Activated T-cell treated with anti-CD3 and anti-CD28 coated beads, Interleukin-2, amount 50 U/mL, for 4 hours (primary cell): ENCODE results near the gene OVCH1. TPM values are rescaled to one million over a fixed set of nuclear protein-coding genes. Genes with fewer than 3 reads are reported as not detected.

Source experiments
- ATAC-seq, 2 donors: fragments of 200-7000 bp; cut with Tn5 transposase; one replicate each; pipeline ENCODE4 v1.10.0; 2021
- DNase-seq: peaks from one replicate; pipeline ENCODE4 v3.0.0-alpha.2; 2020
- H3K27me3 Mint-ChIP-seq: one replicate; pipeline ENCODE4 v1.8.0; 2021; ENCODE audit warnings: low read depth, mixed read lengths
- H3K36me3 Mint-ChIP-seq: one replicate; pipeline ENCODE4 v1.8.0; 2022; ENCODE audit warnings: mixed read lengths; ENCODE audit not compliant: insufficient read depth
- H3K4me1 Mint-ChIP-seq: one replicate; pipeline ENCODE4 v1.8.0; 2021; ENCODE audit warnings: low read depth, mixed read lengths
- H3K4me3 Mint-ChIP-seq: one replicate; pipeline ENCODE4 v1.8.0; 2021; ENCODE audit warnings: mild to moderate bottlenecking, moderate library complexity, mixed read lengths
- H3K9me3 Mint-ChIP-seq: one replicate; pipeline ENCODE4 v1.8.0; 2021; ENCODE audit warnings: mixed read lengths
- total RNA-seq, 3 donors: library from RNA; stranded (reverse); gene quantifications; one replicate each; pipeline ENCODE4 v1.2.1, GENCODE V29; 2021

The OVCH1 gene
- total RNA-seq, 3 donors from 2014 or later = not detected

DNA sequence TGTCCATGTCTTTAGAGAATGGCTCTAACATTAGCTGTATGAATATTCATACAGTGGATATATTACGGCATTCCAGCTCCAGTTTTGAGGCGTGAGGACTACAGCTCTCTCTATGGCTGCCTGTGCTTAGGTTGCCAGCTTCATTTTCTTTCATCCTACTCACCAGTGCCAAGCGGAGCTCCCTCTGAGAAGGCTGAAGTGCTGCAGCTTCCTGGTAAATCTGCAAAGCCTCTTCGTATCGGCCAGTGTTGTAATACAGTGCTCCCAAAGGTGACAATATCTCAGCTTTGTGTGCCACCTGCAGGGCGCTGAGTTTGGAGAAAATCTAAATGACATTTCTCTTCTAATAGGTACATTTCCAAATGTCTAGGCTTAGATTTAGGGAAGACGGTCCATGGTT is 19.8 kb upstream of the OVCH1 start:
- no peak overlapping the region for H3K4me3 Mint-ChIP-seq
- H3K27me3 Mint-ChIP-seq = peaks cover 15% of the 10 kb centered on the region
- H3K9me3 Mint-ChIP-seq = no peaks in the 10 kb centered on the region
- no peaks in the 10 kb centered on the region for H3K4me1 Mint-ChIP-seq
- no peak for ATAC-seq
- no peaks in the 10 kb centered on the region for H3K36me3 Mint-ChIP-seq
- no peak for DNase-seq

- Mint-ChIP-seq H3K4me3 (no peak overlapping the region), H3K4me1 (no peaks in the 10 kb centered on the region), H3K36me3 (no peaks in the 10 kb centered on the region), H3K27me3 (peaks cover 15% of the 10 kb centered on the region), H3K9me3 (no peaks in the 10 kb centered on the region)
- DNase-seq (no peak), ATAC-seq (no peak)
Observed at GRCh38 chr12:29516431-29516875, 19.0 kb upstream of the OVCH1 start.

- no peaks in the 10 kb centered on the region for H3K36me3 Mint-ChIP-seq
- ATAC-seq (no peak), DNase-seq (no peak)
- H3K4me1 Mint-ChIP-seq = no peaks in the 10 kb centered on the region
- no peak overlapping the region for H3K4me3 Mint-ChIP-seq
- no peaks in the 10 kb centered on the region for H3K9me3 Mint-ChIP-seq
- H3K27me3 Mint-ChIP-seq = peaks cover 21% of the 10 kb centered on the region
Observed at GRCh38 chr12:29510591-29511185, 13.2 kb upstream of the OVCH1 start.

- no peak overlapping the region for H3K4me3 Mint-ChIP-seq
- no peak for ATAC-seq
- DNase-seq = no peak
- no peaks in the 10 kb centered on the region for H3K36me3 Mint-ChIP-seq
- no peaks in the 10 kb centered on the region for H3K9me3 Mint-ChIP-seq
- peaks cover 14% of the 10 kb centered on the region for H3K27me3 Mint-ChIP-seq
- no peaks in the 10 kb centered on the region for H3K4me1 Mint-ChIP-seq
Observed at GRCh38 chr12:29509503-29509902, 12.0 kb upstream of the OVCH1 start.

GRCh38 chr12:29508949-29509348 is 11.5 kb upstream of the OVCH1 start:
- Mint-ChIP-seq H3K4me3 (no peak overlapping the region), H3K27me3 (peaks cover 11% of the 10 kb centered on the region)

GRCh38 chr12:29505122-29505521 is 7.6 kb upstream of the OVCH1 start:
- no peak overlapping the region for H3K4me3 Mint-ChIP-seq
- H3K9me3 Mint-ChIP-seq = no peaks in the 10 kb centered on the region
- no peaks in the 10 kb centered on the region for H3K4me1 Mint-ChIP-seq
- ATAC-seq (no peak), DNase-seq (no peak)
- H3K27me3 Mint-ChIP-seq = peaks cover 6% of the 10 kb centered on the region
- H3K36me3 Mint-ChIP-seq = no peaks in the 10 kb centered on the region

More at GRCh38 chr12:29508949-29509348, 11.5 kb upstream of the OVCH1 start:
- Mint-ChIP-seq H3K4me1 (no peaks in the 10 kb centered on the region), H3K9me3 (no peaks in the 10 kb centered on the region), H3K36me3 (no peaks in the 10 kb centered on the region)
- no peak for ATAC-seq
- DNase-seq = no peak

- no peak overlapping the region for H3K4me3 Mint-ChIP-seq
- H3K36me3 Mint-ChIP-seq = no peaks in the 10 kb centered on the region
- H3K9me3 Mint-ChIP-seq = no peaks in the 10 kb centered on the region
- DNase-seq (no peak), ATAC-seq (no peak)
- H3K4me1 Mint-ChIP-seq = no peaks in the 10 kb centered on the region
- H3K27me3 Mint-ChIP-seq = peaks cover 2% of the 10 kb centered on the region
Observed at GRCh38 chr12:29503283-29503682, 5.8 kb upstream of the OVCH1 start.

- Mint-ChIP-seq H3K36me3 (no peaks in the 10 kb centered on the region), H3K27me3 (peaks cover 10% of the 10 kb centered on the region), H3K4me1 (no peaks in the 10 kb centered on the region), H3K4me3 (no peak overlapping the region), H3K9me3 (no peaks in the 10 kb centered on the region)
- ATAC-seq (no peak), DNase-seq (no peak)
Observed at GRCh38 chr12:29499235-29499634, 1.7 kb upstream of the OVCH1 start.

DNA sequence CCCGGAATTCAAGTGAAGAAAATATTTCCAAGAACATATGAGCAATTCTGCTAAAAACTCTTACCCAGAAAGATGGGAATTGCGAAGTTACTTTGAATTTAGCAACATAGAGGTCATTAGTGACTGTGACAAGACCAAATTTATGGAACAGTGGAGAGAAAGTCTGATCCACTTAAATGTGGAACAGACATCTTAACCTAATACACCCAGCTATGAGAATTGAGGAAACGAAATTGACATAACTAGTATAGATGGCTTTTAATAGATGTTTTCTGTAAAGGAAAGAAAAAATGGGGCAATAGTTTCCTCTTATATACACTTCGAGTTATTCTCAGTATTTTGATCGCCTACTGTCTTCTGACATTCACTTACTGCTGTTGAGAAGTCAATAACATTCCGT is 4.6 kb downstream of the OVCH1 start:
- no peak overlapping the region for H3K4me3 Mint-ChIP-seq

GRCh38 chr12:29486972-29487371 is 10.5 kb downstream of the OVCH1 start:
- ATAC-seq (no peak), DNase-seq (no peak)
- Mint-ChIP-seq H3K4me3 (no peak overlapping the region), H3K4me1 (no peaks in the 10 kb centered on the region), H3K36me3 (no peaks in the 10 kb centered on the region), H3K27me3 (peaks cover 10% of the 10 kb centered on the region), H3K9me3 (no peaks in the 10 kb centered on the region)

More for the DNA sequence above, 4.6 kb downstream of the OVCH1 start:
- ATAC-seq = no peak
- no peaks in the 10 kb centered on the region for H3K36me3 Mint-ChIP-seq
- peaks cover 17% of the 10 kb centered on the region for H3K27me3 Mint-ChIP-seq
- no peaks in the 10 kb centered on the region for H3K4me1 Mint-ChIP-seq
- no peak for DNase-seq
- H3K9me3 Mint-ChIP-seq = no peaks in the 10 kb centered on the region

GRCh38 chr12:29463198-29463597 is 34.3 kb downstream of the OVCH1 start:
- no peaks in the 10 kb centered on the region for H3K27me3 Mint-ChIP-seq
- no peaks in the 10 kb centered on the region for H3K4me1 Mint-ChIP-seq
- no peaks in the 10 kb centered on the region for H3K9me3 Mint-ChIP-seq
- no peaks in the 10 kb centered on the region for H3K36me3 Mint-ChIP-seq
- no peak overlapping the region for H3K4me3 Mint-ChIP-seq
- DNase-seq (no peak), ATAC-seq (no peak)

DNA sequence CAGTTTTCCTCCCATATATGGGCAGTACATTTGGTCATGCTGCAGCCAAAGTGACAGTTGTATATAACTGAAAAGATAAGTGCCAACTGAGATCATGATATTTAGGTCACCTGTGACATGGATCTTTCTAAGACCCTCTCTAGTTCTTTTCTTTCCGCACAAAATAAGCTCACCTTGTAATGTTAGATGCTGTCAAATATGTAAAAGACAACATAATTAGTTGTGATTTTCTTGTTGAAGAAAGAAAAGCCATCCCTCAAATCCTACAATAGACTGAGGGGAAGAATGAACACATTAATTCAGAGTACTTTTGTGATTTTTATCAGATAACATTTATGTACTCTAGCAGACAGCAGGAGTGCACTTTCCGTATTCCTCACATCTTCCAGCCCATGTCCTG is 37.4 kb downstream of the OVCH1 start:
- H3K27me3 Mint-ChIP-seq = peaks cover 6% of the 10 kb centered on the region

GRCh38 chr12:29455087-29455486 is 42.4 kb downstream of the OVCH1 start:
- peaks cover 16% of the 10 kb centered on the region for H3K27me3 Mint-ChIP-seq
- ATAC-seq (no peak), DNase-seq (no peak)
- no peaks in the 10 kb centered on the region for H3K36me3 Mint-ChIP-seq
- no peak overlapping the region for H3K4me3 Mint-ChIP-seq
- H3K4me1 Mint-ChIP-seq = no peaks in the 10 kb centered on the region
- no peaks in the 10 kb centered on the region for H3K9me3 Mint-ChIP-seq

More for the DNA sequence above, 37.4 kb downstream of the OVCH1 start:
- H3K4me1 Mint-ChIP-seq = no peaks in the 10 kb centered on the region
- no peak for DNase-seq
- no peak overlapping the region for H3K4me3 Mint-ChIP-seq
- no peaks in the 10 kb centered on the region for H3K36me3 Mint-ChIP-seq
- ATAC-seq = no peak
- no peaks in the 10 kb centered on the region for H3K9me3 Mint-ChIP-seq

DNA sequence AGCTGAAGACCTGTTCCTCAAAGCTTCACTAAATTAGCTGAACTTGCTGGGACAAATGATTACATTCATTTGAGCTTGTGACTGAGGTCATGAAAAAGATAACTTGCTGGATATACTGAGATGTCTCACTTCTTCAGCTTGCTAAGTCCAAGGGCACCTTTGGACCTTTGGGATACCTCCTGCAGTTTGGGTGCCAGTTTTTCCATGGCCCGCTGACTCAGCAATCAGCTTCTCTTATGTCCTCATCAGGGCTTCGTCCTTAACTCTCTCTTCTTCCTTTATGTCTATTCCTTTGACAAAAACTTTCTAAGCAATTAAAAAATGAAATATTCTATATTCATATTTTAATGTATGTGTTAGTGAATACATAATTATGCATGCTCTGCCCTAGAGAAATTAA is 45.6 kb downstream of the OVCH1 start:
- ATAC-seq = no peak
- Mint-ChIP-seq H3K4me1 (no peaks in the 10 kb centered on the region), H3K36me3 (no peaks in the 10 kb centered on the region), H3K9me3 (no peaks in the 10 kb centered on the region), H3K27me3 (peaks cover 16% of the 10 kb centered on the region), H3K4me3 (no peak overlapping the region)
- no peak for DNase-seq

GRCh38 chr12:29448157-29448556 is 49.3 kb downstream of the OVCH1 start:
- no peaks in the 10 kb centered on the region for H3K36me3 Mint-ChIP-seq
- ATAC-seq (no peak), DNase-seq (no peak)
- no peaks in the 10 kb centered on the region for H3K4me1 Mint-ChIP-seq
- no peaks in the 10 kb centered on the region for H3K9me3 Mint-ChIP-seq
- H3K27me3 Mint-ChIP-seq = peaks cover 12% of the 10 kb centered on the region
- no peak overlapping the region for H3K4me3 Mint-ChIP-seq
